Measurements from ENCODE around the gene TFE3.

The TFE3 gene

DNA sequence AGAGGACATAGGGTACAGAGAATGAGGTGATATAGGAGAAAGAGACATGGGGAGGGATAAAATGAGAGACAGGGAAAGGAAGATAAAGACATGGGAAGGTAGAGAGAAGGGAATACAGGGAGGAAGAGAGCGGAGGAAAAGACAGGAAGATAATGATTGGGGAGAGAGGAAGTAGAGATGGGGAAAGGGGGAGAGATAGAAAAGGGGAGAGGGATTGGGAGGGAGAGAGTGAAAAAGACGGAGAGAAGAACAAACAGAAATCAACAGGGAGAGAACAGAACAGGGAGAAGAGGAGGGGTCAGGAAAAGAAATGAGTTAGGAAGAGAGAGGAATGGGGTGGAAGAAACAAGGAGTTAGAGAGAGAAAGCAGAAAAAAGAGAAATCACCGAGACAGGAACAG lies 45.7 kb downstream of the TFE3 start:
- H3K9me3 ChIP-seq (replicated peaks; ENCODE audit: insufficient read depth, low read length) = no peaks in the 10 kb centered on the region
- TF ChIP-seq EZH2phosphoT487 (IDR thresholded peaks at IDR 0.05; ENCODE audit: low read length) = no peak
- no peak for TF ChIP-seq EZH2 (optimal IDR thresholded peaks at IDR 0.05; ENCODE audit: low read depth, low read length)
- TF ChIP-seq, protein P1, sequence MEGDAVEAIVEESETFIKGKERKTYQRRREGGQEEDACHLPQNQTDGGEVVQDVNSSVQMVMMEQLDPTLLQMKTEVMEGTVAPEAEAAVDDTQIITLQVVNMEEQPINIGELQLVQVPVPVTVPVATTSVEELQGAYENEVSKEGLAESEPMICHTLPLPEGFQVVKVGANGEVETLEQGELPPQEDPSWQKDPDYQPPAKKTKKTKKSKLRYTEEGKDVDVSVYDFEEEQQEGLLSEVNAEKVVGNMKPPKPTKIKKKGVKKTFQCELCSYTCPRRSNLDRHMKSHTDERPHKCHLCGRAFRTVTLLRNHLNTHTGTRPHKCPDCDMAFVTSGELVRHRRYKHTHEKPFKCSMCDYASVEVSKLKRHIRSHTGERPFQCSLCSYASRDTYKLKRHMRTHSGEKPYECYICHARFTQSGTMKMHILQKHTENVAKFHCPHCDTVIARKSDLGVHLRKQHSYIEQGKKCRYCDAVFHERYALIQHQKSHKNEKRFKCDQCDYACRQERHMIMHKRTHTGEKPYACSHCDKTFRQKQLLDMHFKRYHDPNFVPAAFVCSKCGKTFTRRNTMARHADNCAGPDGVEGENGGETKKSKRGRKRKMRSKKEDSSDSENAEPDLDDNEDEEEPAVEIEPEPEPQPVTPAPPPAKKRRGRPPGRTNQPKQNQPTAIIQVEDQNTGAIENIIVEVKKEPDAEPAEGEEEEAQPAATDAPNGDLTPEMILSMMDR (IDR thresholded peaks at IDR 0.05; ENCODE audit: low read length) = no peak
- no peak for DNase-seq
- H3K27me3 ChIP-seq (replicated peaks; ENCODE audit: insufficient read depth, low read length) = no peaks in the 10 kb centered on the region
- H3K4me1 ChIP-seq (ENCODE audit: low read length) = no peaks in the 10 kb centered on the region
- no peak overlapping the region for H3K9ac ChIP-seq (ENCODE audit: low read length)
- H2AFZ ChIP-seq (ENCODE audit: low read length) = no peak overlapping the region
- no peaks in the 10 kb centered on the region for H3K9me2 ChIP-seq (replicated peaks; ENCODE audit: insufficient read depth, low read length)
- no peaks in the 10 kb centered on the region for H3K36me3 ChIP-seq (replicated peaks; ENCODE audit: insufficient read depth, low read length)
- no peaks in the 10 kb centered on the region for H3F3A ChIP-seq (ENCODE audit: insufficient read depth, low read length)
- H3K27ac ChIP-seq (ENCODE audit: low read length) = no peak overlapping the region
- H3K4me3 ChIP-seq (ENCODE audit: low read length) = no peak overlapping the region
- H3K79me2 ChIP-seq (ENCODE audit: low read length) = peaks cover 16% of the 10 kb centered on the region
- no peak overlapping the region for H3K4me2 ChIP-seq (ENCODE audit: low read depth, low read length)
- H4K20me1 ChIP-seq (ENCODE audit: insufficient read depth, low read length) = no peaks in the 10 kb centered on the region

DNA sequence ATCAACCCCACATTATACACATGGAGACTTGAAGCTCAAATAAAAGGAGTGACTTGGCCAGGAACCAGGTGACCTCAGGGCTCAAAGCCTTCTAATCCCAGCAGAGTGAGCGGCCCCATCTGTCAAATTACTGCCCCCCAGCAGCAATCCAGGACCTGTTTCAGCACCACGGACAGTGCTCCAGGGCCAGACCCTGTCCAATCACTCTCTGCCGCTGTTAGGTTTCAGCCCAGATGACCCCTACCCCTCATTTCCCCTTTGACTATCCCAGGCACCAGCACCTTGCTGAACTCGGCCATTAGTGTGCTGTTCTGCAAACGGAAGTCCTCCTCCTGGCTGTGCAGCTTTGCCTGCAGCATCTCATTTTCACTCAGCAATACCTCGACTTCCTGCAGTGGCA lies 46.2 kb downstream of the TFE3 start:
- no peak overlapping the region for H3K4me2 ChIP-seq (ENCODE audit: low read depth, low read length)
- no peaks in the 10 kb centered on the region for H3K9me2 ChIP-seq (replicated peaks; ENCODE audit: insufficient read depth, low read length)
- H3F3A ChIP-seq (ENCODE audit: insufficient read depth, low read length) = no peaks in the 10 kb centered on the region
- H3K4me3 ChIP-seq (ENCODE audit: low read length) = no peak overlapping the region
- DNase-seq = no peak
- no peaks in the 10 kb centered on the region for H4K20me1 ChIP-seq (ENCODE audit: insufficient read depth, low read length)
- H3K9ac ChIP-seq (ENCODE audit: low read length) = no peak overlapping the region
- H3K4me1 ChIP-seq (ENCODE audit: low read length) = no peaks in the 10 kb centered on the region
- no peaks in the 10 kb centered on the region for H3K9me3 ChIP-seq (replicated peaks; ENCODE audit: insufficient read depth, low read length)
- TF ChIP-seq EZH2phosphoT487 (IDR thresholded peaks at IDR 0.05; ENCODE audit: low read length) (no peak), EZH2 (optimal IDR thresholded peaks at IDR 0.05; ENCODE audit: low read depth, low read length) (no peak)
- no peaks in the 10 kb centered on the region for H3K27me3 ChIP-seq (replicated peaks; ENCODE audit: insufficient read depth, low read length)
- H3K79me2 ChIP-seq (ENCODE audit: low read length) = peaks cover 15% of the 10 kb centered on the region
- H3K27ac ChIP-seq (ENCODE audit: low read length) = no peak overlapping the region
- H3K36me3 ChIP-seq (replicated peaks; ENCODE audit: insufficient read depth, low read length) = no peaks in the 10 kb centered on the region
- no peak overlapping the region for H2AFZ ChIP-seq (ENCODE audit: low read length)

DNA sequence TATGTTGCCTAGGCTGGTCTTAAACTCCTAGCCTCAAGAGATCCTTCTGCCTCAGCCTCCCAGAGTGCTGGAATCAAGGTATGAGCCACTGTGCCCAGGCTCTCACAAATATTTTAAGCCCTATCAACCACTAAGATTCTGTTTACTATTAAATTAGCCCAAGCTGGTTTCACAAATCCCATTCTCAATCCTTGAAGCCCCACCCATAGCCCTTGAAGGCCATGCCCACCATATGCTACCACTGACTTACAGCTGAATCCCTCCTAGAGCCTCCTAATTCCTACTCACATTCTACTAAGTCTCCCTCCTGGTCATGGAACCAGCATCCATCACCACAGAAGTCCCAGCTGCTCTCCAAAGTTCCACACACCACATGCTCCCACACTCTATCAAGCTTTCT lies 50.8 kb downstream of the TFE3 start:
- Histone ChIP-seq H3K27me3 (replicated peaks; ENCODE audit: insufficient read depth, low read length) (no peaks in the 10 kb centered on the region), H3K36me3 (replicated peaks; ENCODE audit: insufficient read depth, low read length) (no peaks in the 10 kb centered on the region), H3K4me1 (ENCODE audit: low read length) (no peaks in the 10 kb centered on the region), H2AFZ (ENCODE audit: low read length) (no peak overlapping the region), H3K9me2 (replicated peaks; ENCODE audit: insufficient read depth, low read length) (no peaks in the 10 kb centered on the region), H3K9ac (ENCODE audit: low read length) (no peak overlapping the region), H3K9me3 (replicated peaks; ENCODE audit: insufficient read depth, low read length) (no peaks in the 10 kb centered on the region), H3K4me2 (ENCODE audit: low read depth, low read length) (no peak overlapping the region), H3K27ac (ENCODE audit: low read length) (no peak overlapping the region), H3F3A (ENCODE audit: insufficient read depth, low read length) (no peaks in the 10 kb centered on the region), H3K79me2 (ENCODE audit: low read length) (no peaks in the 10 kb centered on the region), H3K4me3 (ENCODE audit: low read length) (no peak overlapping the region), H4K20me1 (ENCODE audit: insufficient read depth, low read length) (no peaks in the 10 kb centered on the region)
- TF ChIP-seq, protein P1 (IDR thresholded peaks at IDR 0.05; ENCODE audit: low read length) = no peak
- DNase-seq = no peak

DNA sequence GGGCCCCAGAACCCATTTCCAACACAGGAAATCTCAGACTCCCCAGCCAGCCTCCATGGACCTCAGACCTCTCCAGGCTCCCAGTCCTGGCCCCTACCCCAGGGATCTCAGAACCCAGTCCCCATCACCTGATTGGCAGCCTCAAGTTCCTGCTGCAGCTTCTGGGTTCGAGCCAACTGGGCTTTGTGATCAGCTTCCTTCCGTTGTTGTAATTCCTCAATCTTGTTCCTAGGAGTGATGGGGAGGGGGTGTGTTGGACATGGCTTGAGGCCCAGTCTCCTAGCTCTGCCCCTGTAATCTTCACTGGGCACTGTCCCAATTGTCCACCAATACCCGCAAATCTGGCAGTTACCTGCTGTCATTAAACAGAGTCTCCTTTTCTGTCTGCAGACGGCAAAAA lies 53.7 kb downstream of the TFE3 start:
- Histone ChIP-seq H4K20me1 (ENCODE audit: insufficient read depth, low read length) (no peaks in the 10 kb centered on the region), H3K4me2 (ENCODE audit: low read depth, low read length) (no peak overlapping the region), H3K27ac (ENCODE audit: low read length) (no peak overlapping the region), H3K9me2 (replicated peaks; ENCODE audit: insufficient read depth, low read length) (no peaks in the 10 kb centered on the region), H3K4me1 (ENCODE audit: low read length) (no peaks in the 10 kb centered on the region), H2AFZ (ENCODE audit: low read length) (no peak overlapping the region), H3K79me2 (ENCODE audit: low read length) (no peaks in the 10 kb centered on the region), H3K9ac (ENCODE audit: low read length) (no peak overlapping the region), H3K9me3 (replicated peaks; ENCODE audit: insufficient read depth, low read length) (no peaks in the 10 kb centered on the region), H3K4me3 (ENCODE audit: low read length) (no peak overlapping the region), H3K36me3 (replicated peaks; ENCODE audit: insufficient read depth, low read length) (no peaks in the 10 kb centered on the region), H3K27me3 (replicated peaks; ENCODE audit: insufficient read depth, low read length) (no peaks in the 10 kb centered on the region), H3F3A (ENCODE audit: insufficient read depth, low read length) (no peaks in the 10 kb centered on the region)
- no peak for TF ChIP-seq EZH2 (optimal IDR thresholded peaks at IDR 0.05; ENCODE audit: low read depth, low read length)
- TF ChIP-seq, protein P1 (IDR thresholded peaks at IDR 0.05; ENCODE audit: low read length) = no peak
- no peak for DNase-seq
